HT-29 (cell line): Measurements from ENCODE around the gene IPO11. TPM values are rescaled to one million over a fixed set of nuclear protein-coding genes. Genes with fewer than 3 reads are reported as not detected.
"Not testable (repeated sequence)": the region's sequence is repeated elsewhere in the genome, so short reads cannot be mapped to it uniquely, and the experiment has no call there.

Experiments used
- DNase-seq: peaks from one replicate; pipeline ENCODE4 v3.0.0-alpha.2; 2015; ENCODE audit warnings: low spot score
- small RNA-seq: library from RNA; depleted of rRNA; stranded (forward); fragments of <200 nt; gene quantifications from one replicate; pipeline ENCODE3, GENCODE V24; 2014
- total RNA-seq: library from RNA; depleted of rRNA; stranded (reverse); fragments of >200 nt; shearing (Covaris generic); gene quantifications from 2 replicates; pipeline ENCODE4 v1.2.3, GENCODE V29; 2014; rRNA removed

The IPO11 gene
- total RNA-seq, 1 experiment from 2014 or later, result 16.7 TPM

DNA sequence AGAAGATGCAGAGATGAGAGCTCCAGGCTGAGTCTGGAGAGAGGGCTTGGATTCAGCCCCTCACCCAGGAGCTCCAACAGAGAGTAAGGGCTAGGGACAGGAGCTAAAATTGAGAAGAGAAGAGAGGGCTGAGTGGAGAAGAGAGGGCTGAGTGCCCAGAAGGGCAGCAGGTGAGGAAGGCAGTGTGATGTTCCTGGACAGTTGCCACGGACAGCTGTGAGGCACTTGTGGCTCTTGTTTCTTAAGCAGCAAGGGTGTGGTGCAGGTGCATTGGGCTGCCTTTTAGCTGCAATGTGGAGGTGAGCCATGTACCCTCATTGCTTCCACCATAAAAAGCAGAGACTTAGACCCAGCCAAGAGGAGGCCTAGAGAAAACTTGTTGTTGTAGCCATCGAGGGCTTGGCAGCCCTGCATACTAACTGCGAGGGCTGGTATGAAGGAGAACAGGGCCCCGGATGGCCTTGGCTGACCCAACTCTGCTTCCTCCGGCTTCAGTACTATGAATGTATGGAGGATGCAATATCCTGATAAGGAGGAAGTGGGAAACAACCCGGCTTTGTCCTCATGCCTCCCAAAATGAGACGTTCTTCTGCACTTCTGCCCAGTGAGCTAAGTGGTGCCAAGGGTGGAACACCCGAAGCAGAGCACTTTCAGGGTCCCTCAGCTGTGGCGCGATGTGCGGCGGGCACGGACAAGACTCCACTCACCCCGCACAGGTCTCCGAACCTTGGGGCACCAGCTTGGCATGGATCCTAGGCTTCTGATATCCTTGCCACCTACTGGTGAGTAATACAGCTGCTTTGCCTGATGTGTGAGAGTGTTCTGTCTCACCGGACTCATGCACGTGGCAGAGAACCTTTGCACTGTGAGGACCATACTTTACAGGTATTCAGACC is 231.2 kb downstream of the IPO11 start:
- DNase-seq, result no peak

DNA sequence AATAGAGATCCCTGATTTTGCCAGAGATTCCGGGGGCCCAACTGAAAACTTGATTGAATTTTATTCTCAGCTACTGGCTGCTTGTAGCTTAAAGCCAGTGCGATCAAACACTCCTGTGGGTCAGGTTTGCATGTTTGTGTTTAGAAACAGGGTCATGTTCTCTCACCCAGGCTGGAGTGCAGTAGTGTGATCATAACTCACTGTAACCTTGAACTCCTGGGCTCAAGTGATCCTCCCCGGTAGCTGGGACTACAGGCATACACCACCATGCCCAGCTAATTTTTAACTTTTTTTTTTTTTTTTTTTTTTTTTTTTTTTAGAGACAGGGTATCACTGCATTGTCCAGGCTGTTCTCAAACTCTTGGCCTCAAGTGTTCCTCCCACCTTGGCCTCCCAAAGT is 232.7 kb downstream of the IPO11 start:
- DNase-seq, result no peak

DNA sequence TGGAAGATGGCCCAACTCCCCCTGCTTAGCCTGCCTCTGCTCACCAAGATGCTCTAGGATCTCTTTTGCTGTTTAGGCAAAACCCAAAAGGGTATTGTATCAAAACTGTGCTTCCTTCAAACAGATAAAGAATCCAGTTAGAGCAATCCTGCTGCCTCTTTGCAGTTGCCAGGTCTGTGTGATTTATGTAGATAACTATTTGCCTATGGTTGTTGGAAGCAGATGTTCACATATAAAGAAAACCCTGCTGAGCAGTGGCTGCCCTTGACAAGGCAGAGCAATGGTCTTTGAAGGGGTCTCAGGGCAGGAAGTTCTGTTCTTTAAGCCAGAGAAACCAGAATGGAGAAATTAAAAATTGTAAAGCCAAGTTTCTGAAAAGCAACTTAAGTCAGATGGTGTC is 234.7 kb downstream of the IPO11 start:
- DNase-seq, result no peak

DNA sequence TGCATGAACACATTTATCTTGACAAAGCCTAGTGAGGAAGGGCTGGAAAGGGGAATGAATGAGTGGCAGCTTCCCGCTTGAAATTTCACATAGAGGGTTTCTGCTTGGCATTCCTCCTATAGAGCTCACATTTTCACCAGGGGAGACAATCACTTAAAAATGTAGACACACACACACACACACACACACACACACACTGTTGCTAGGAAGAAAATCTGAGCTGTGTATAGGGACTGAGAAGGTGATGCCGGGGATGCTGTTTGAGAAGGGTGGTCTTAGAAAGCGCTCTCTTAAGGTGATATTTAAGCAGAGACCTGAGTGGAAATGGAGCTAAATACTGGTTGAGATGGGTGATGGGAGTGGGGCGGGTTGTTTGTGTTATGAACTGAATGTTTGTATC is 236.5 kb downstream of the IPO11 start:
- DNase-seq, result no peak

DNA sequence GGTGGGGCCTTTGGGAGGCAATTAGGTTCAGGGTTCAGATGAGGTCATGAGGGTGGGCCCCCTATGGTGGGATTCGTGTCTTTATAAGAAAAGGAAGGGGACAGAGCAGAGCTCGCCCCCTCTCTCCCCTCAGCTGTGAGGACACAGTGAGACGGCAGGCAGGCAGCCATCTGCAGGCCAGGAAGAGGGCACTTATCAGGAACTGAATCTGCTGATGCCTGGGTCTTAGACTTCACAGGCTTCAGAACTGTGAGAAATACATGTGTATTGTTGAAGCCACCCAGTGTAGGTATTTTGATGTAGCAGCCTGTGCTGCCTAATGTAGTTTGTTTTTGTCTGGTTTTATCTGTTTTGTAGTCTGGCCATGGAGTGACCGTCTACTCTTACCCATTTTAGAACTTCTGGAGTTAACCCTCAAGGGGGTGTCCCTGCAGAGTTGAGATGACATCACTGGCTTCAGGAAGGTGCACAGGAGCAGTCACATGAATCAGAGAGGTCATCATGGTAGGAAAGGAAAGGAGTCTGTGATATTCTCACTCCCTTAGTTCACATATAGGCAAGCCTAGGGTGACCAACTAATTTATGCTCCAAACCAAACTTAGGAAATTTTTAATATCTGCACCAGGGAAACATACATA is 237.0 kb downstream of the IPO11 start:
- DNase-seq, result no peak

DNA sequence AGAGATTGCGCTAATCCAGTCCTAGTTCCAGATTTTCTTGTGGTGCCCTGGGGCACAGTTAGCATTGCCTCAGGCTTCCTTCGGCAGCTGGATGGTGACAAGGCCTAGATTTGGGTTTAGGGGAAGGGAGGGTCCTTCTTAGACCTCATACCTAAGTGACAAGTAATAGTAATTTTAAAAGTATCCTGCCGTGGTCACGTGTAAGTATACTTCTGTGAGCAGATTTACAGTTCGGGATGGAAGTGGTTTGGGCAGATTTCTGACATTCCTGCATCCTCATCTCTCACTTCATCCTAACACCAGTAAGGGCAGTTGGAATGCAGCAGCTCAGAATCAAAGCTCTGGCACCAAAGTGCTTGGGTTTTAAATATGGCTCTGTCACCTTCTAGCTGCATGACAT is 237.6 kb downstream of the IPO11 start:
- no peak for DNase-seq

DNA sequence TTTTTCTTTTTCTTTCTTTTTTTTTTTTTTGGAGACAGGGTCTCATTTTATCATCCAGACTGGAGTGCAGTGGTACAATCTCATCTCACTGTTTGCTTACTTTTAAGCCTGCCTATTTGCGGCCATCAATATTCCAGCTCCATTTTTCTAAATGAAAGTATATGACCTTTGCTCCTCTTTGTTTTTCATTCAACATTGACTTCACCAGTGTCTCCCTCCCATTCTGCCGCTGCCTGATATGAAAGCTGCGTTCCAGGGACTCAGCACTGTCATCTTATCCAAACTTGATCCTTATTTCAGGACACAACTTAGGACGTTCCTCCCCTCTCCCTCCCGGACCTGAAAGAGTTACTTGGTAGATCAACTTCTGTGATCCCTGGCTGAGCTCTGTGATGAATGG is 239.7 kb downstream of the IPO11 start:
- DNase-seq, result no peak

DNA sequence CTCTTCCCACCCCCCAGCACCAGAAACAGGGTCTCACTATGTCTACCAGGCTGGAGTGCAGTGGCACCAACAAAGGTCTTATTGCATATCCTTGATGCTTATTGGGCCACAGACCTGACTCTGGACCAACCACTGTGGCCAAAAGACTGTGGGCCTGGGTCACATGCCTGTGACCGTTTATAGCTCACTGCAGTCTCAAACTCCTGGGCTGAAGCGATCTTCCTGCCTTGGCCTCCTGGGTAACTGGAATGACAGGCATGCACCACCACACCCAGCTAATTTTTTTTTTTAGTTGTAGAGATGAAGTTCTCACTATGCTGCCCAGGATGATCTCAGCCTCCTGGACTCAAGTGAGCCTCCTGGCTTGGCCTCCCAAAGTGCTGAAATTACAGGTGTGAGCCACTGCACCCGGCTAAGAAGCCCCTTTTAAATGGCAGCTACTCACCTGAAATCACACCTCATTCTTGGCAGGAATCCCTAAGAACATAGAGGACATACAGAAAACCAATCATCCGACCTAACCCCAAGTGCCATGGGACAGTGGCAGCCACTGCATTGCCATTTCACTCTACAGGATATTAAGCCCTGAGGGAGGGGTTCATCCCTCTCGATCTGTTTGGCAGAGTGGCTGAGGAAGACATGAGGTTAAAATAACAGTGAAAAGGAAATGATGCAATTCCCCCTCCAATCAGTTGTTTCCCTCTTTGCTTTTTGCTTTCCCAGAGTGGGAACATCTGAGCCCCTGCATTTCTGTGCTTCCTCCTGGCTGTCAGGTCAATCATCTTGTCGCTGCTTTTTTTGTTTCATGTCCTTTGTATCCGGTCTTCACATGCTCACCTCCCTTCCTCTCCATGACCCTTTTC is 240.7 kb downstream of the IPO11 start:
- no peak for DNase-seq

DNA sequence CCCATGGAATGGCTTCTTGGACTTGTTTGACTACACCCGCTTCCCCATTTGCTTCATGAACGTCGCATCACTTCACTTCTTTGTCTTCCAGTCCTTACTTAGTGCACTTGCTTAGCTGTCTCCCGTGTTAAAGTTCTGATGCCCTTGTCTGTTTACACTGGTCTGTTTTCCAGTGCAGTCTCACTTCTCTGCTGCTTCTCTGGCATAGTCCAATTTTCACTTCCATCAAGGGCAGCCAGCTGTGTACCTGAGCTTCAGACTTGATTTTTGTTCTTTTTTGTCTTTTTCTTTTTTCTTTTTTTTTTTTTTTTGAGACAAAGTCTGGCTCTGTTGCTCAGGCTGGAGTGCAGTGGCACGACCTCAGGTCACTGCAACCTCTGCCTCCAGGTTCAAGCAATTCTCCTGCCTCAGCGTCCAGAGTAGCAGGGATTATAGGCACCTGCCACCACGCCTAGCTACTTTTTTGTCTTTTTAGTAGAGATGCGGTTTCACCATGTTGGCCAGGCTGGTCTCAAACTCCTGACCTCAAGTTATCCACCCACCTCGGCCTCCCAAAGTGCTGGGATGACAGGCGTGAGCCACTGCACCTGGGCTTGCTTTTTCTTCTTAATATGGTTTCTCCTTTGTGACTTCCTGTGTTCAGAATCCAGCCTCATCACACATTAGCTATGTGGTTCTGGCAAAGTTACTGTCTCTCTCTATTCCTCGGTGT is 241.5 kb downstream of the IPO11 start:
- no peak for DNase-seq

DNA sequence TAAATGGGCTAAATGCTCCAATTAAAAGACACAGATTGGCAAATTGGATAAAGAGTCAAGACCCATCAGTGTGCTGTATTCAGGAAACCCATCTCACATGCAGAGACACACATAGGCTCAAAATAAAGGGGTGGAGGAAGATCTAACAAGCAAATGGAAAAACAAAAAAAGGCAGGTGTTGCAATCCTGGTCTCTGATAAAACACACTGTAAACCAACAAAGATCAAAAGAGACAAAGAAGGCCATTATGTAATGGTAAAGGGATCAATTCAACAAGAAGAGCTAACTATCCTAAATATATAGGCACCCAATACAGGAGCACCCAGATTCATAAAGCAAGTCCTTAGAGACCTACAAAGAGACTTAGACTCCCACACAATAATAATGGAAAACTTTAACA is 245.2 kb downstream of the IPO11 start:
- not testable (repeated sequence) for DNase-seq

DNA sequence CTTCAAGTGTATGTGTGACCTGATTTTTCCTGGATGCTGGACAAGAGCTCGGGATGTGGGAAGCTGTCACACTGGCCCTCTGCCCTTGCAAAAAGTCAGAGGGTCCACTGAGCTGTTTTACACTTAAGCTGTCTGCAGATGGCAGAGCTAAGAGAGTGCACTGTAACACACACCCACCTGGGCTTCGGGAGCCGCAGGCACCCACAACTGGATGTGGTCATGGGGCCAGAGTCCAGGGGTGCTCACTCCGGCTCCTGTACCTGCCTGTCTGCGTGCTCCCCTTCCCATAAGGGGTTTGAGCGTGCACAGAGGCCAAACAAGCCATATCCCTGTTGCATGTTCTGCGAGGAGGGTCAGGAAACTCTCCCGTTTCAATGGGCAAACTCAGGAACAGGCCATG is 248.6 kb downstream of the IPO11 start:
- DNase-seq, result no peak

DNA sequence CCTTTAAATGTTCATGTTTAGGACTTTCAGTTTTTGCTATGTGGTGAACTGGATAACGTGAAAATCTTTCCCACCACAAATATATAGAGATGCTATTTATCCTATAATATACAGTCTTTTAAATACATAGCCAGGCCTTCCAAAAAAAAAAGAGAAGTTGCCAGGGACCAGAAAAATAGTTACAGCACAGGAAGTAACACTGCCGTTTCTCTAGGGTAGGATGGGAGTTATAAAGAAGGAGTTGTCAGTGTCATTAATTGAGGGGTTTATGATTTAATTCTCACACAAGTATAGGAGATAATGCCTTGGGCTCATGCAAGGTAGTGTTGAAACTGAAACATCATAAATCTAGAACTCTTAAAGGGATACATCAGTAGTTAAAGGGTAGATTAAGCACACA is 250.0 kb downstream of the IPO11 start:
- no peak for DNase-seq

DNA sequence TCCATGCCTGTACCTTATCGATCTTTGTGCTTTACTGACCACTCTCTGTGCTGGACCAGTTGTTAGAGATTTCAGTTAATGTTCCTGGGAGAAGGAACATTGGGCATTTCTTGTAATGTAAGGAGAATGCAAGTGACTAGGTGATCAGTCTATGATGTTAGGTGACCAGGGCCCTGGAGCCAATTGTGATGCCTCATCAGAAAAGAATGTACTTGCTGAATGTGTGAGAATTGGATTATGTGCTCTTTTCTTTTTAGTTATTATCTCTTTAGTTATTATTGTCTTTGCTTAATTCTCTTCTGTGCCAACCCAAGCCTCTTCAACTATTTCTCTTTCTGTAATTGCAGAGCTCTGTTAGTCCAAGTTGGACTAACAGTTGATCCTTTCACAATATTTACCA is 258.9 kb downstream of the IPO11 start:
- no peak for DNase-seq

DNA sequence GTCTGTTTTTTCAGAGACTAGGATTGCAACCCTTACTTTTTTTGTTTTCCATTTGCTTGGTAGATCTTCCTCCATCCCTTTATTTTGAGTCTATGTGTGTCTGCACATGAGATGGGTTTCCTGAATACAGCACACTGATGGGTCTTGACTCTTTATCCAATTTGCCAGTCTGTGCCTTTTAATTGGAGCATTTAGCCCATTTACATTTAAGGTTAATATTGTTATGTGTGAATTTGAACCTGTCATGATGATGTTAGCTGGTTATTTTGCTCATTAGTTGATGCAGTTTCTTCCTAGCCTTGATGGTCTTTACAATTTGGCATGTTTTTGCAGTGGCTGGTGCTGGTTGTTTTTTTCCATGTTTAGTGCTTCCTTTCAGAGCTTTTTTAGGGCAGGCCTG is 264.0 kb downstream of the IPO11 start:
- DNase-seq, result not testable (repeated sequence)

Small RNA genes within 50 kb of the gene (small RNA-seq; reads per million reads assigned to genes)
- gene CKS1BP3, result not detected
- gene RNU6-661P, result not detected

Other genes with a start within 250 kb of the IPO11 start
- gene KIF2A, start 106.6 kb upstream of the IPO11 start, total RNA-seq, result 14.9 and 15.4 TPM in 2 replicates
- 34.1 and 38.6 TPM in 2 replicates for gene DIMT1, start 8.9 kb upstream of the IPO11 start, total RNA-seq
- 0.33 and 0.50 TPM in 2 replicates for gene LRRC70, start 166.1 kb downstream of the IPO11 start, total RNA-seq